ENCODE results near the gene DHRS7.

DNA sequence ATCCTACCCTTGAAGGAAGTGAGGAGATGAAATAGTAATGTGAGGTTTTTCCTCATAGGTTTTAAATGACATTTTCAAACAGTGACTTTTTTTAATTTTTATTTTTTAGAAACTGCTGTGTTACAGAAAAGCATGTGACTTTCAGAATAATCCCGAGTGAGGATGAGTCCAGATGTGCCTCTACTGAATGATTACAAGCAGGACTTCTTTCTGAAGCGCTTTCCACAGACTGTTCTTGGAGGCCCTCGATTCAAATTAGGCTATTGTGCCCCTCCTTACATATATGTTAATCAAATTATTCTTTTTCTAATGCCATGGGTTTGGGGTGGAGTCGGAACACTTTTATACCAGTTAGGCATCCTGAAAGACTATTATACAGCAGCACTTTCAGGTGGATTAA lies 57.7 kb downstream of the DHRS7 start:
- no peak for TF ChIP-seq CTCF (IDR thresholded peaks at IDR 0.05)
- TF ChIP-seq POLR2A (IDR thresholded peaks at IDR 0.05): no peak
